ENCODE results near the gene TNRC6C.

TNRC6C gene, protein sequence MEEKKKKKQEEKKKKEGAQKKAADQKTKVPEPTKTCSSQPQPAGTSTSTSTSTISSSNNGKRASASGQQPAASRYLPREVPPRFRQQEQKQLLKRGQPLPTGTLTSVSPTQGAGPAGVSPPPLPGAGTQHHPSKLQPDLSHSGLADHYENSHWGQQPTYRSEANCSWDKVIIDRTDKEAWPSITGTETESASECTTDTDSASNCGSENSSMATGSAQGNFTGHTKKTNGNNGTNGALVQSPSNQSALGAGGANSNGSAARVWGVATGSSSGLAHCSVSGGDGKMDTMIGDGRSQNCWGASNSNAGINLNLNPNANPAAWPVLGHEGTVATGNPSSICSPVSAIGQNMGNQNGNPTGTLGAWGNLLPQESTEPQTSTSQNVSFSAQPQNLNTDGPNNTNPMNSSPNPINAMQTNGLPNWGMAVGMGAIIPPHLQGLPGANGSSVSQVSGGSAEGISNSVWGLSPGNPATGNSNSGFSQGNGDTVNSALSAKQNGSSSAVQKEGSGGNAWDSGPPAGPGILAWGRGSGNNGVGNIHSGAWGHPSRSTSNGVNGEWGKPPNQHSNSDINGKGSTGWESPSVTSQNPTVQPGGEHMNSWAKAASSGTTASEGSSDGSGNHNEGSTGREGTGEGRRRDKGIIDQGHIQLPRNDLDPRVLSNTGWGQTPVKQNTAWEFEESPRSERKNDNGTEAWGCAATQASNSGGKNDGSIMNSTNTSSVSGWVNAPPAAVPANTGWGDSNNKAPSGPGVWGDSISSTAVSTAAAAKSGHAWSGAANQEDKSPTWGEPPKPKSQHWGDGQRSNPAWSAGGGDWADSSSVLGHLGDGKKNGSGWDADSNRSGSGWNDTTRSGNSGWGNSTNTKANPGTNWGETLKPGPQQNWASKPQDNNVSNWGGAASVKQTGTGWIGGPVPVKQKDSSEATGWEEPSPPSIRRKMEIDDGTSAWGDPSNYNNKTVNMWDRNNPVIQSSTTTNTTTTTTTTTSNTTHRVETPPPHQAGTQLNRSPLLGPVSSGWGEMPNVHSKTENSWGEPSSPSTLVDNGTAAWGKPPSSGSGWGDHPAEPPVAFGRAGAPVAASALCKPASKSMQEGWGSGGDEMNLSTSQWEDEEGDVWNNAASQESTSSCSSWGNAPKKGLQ (N-terminal part only)

DNA sequence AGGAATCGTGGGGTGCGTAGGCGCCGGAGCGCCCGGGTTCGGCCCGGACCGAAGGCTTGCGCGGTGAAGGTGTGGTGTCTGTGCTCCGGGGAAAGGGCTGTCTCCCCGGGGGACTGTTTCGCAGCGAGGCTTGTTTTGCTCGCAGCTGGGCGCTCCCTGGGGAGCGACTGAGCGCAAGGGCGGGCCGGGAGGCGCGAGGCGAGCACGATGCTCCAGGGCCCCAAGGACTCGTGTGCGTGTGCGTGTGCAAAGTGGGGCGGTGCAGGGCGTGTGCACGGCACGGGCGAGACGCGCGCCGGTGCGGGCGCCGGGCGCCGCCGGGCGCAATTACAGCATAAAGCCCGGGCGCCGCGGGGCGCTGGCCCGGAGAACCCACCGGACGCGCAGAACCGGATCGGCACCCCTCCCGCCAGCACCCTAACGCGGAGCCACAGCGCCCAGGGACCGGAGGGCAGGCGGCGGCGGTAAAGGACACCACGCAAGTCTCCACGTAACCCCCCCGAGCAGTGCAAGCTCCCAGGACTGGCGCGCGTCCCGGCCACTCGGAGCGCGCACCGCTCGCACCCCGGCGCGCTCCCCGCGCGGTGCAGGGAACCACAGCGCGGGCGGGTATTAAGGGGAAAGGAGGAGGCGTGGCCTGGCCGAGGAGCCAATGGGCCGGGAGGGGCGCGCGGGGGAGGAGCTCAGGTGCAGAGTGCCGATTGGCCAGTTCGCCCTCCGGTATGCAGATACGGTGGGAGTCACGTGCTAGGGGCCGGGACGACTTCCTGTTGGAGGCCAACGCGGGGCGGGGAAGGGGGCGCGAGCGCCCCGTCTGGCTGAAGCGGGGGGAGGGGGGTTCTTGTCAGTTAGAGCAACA is at the start of gene TNRC6C:
TSS of gene TNRC6C (plus strand) at position 847 of the 859 bp plus-strand sequence. CDS start 45,504 bp downstream, outside the sequence.
- peak; percentile 100 for DNase-seq (ENCODE audit: low read depth)

DNA sequence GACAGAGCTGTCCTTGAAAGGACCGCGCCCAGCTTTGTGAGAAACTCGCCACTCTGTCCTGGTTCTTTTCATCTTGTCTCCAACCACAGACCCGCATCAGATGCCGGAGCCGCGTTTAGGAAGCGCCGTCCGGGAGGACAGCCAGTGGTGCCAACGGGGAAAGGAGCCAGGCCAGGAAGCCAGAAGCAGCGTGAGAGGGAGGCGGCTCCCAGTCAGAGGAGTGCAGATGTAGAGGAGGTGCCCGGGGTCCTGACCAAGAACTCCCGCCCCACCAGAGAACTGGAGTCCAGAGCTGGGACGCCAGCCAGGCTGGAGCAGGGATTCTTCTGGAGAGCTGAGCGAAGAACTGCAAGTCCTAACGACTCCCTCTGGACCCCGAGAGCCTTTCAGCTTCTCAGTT is 49.3 kb upstream of the TNRC6C start:
- no peak for DNase-seq (ENCODE audit: low read depth)

DNA sequence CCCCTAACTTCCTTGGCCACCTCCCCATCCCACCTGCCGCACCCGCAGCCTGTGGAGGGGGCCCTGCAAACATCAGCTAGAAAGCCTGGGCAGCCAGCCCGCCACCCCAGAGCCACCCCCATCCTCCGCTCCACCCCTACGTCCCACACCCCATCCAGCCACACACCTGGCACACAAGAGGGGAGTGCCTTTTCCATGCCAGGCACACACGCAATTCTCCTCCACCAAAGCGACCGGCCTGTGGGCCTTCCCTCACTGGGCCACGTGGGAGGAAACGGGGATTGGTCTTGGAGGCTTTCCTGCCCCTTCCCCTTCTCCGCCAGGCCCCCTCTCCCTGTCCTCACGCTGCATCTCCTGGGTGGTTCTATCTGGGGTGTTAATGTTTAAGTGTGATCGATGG is 48.7 kb upstream of the TNRC6C start:
- no peak for DNase-seq (ENCODE audit: low read depth)

GRCh38 chr17:77914385-77915254 is 43.9 kb upstream of the TNRC6C start:
- no peak for DNase-seq (ENCODE audit: low read depth)

GRCh38 chr17:77915594-77916021 is 42.9 kb upstream of the TNRC6C start:
- no peak for DNase-seq (ENCODE audit: low read depth)

DNA sequence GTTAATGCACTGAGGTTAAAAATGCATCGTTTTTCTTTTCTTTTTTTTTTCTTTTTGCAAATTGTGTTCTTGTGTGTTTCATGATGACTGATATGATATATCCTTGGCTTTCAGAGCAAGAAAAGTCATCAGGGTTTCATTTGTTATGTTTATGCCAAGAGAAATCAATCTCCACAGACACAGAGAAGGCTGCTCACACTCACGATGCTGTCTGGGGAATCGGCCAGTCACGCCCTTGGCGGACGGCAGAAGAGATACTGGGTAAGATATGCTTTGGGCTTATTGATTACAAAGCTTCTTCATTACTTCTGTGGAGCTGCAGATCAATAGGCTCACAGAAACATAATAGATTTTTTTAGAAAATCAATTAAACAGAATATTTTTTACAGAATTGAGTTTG is 42.2 kb upstream of the TNRC6C start:
- no peak for DNase-seq (ENCODE audit: low read depth)

DNA sequence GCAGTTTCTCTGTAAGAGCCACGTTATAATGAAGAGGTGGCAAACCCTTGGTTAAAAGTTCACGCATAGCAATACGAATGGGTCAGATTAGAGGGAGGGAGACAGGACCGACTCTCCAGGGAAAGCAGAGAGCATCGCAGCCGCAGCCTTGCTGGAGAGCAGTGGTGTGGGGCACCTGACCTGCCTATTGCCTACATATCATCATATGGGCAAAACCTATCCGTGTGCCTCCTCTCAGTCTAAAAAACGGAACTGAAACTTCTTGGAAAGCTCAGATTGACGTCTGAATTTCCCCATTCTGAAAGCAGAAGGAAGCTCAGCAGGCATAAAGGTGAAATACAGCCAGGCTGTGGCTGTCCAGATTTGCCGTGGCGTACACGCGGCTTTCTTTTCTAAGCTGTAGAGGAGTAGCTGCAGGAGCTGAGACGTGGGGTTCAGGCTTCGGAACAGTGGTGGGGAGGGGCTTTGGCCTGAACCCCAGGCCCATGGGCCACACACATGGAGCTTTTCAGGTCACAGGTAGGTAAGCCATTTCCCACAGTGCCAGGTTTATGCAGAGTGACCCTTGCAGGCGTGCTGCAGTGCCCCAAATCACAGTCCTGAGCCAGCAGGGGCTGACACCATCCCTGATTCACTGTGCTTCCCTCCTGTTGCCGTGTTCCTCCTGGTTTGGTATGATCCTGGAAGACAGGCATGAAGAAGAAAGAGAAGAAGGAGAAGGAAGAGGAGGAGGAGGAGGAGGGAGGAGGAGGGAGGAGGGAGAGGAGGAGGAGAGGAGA is 41.6 kb upstream of the TNRC6C start:
- no peak for DNase-seq (ENCODE audit: low read depth)

- DNase-seq (ENCODE audit: low read depth) = no peak
These were observed 39.2 kb upstream of the TNRC6C start for GRCh38 chr17:77919276-77919675.

- DNase-seq (ENCODE audit: low read depth) = no peak
These were observed 35.4 kb upstream of the TNRC6C start for GRCh38 chr17:77923135-77923534.

- no peak for DNase-seq (ENCODE audit: low read depth)
These were observed 34.6 kb upstream of the TNRC6C start for GRCh38 chr17:77923776-77924513.

- no peak for DNase-seq (ENCODE audit: low read depth)
These were observed 33.7 kb upstream of the TNRC6C start for GRCh38 chr17:77924757-77925336.

DNA sequence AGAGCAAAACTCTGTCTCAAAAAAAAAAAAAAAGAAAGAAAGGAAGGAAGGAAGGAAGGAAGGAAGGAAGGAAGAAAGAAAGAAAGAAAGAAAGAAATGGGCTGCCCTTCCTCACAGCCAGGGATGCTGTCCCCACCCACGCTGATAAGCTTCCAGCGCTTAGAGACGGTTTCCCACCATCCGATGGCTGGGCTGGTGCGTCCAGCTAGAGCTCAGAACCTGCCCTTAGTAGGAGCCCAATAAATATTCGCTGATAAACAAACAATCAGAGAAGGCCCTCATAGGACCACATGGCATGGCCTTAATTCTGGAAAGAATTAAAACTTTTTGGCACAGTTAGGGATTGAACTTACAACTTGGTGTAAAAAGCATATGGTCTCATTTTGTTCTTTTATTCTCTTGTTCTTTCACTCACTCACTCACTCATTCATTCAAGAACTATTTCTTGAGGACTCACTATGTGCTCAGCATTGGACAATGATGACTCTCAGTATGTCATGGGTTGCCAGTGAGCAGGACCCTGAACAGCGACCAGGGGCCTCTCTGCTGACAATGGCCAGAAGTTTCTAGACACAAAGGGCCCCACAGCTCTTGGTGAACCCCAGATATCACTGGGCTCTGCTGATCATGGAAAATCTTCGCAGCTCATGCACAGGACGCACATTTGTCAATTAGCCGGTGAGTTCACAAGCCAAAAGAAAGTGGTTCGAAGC is 32.5 kb upstream of the TNRC6C start:
- DNase-seq (ENCODE audit: low read depth) = no peak

DNA sequence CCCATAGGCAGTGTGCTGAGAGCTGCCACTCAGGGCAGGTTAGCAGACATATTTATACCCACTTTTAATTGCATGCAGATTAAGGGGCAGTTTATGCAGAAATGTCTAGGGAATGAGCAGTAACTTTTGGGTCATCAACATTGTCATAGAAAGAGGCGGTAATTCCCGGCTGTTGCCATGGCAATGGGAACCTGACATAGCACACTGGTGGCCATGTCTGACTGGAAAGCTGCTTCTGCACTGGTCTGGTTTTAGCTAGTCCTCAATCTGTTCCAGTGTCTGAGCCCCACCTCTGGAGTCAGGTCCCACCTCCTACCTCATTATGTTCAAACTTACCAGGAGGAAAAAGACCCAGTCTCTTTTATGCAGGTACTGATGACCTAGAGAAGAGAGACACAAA is 31.5 kb upstream of the TNRC6C start:
- DNase-seq (ENCODE audit: low read depth) = no peak

DNA sequence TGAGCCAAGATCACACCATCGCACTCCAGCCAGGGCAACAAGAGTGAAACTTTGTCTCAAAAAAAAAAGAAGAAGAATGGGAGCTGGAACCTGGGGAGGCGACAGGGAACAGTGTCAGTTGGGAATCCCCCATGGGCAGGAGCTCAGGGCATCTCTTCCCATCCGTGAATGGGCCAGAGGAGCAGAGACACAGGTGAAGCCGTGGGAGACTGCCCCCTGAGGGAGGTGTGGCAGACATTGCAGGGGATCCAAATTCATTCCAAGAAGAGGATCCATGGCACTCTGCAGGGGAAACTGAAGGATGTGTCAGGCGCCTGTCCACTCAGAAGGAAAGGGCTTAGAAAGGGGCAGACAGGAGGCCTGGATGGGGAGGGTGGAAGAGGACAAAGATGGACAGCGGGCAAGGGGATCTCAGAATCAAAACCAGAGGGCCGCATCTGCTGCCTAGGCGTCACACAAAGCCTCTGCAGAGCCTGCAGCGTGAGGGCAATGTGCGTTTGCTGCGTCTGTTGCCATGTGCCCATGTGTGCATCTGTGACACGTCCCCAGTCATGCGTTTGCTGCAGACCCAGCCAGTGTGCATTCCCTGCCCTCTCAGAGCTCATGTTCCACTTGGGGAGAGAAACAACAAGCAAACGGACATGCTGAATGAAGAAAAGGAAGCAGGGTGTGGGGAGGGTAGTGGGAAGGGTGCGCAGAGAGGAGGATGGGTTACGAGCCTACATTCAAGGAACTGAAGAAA is 30.6 kb upstream of the TNRC6C start:
- DNase-seq (ENCODE audit: low read depth) = no peak

DNA sequence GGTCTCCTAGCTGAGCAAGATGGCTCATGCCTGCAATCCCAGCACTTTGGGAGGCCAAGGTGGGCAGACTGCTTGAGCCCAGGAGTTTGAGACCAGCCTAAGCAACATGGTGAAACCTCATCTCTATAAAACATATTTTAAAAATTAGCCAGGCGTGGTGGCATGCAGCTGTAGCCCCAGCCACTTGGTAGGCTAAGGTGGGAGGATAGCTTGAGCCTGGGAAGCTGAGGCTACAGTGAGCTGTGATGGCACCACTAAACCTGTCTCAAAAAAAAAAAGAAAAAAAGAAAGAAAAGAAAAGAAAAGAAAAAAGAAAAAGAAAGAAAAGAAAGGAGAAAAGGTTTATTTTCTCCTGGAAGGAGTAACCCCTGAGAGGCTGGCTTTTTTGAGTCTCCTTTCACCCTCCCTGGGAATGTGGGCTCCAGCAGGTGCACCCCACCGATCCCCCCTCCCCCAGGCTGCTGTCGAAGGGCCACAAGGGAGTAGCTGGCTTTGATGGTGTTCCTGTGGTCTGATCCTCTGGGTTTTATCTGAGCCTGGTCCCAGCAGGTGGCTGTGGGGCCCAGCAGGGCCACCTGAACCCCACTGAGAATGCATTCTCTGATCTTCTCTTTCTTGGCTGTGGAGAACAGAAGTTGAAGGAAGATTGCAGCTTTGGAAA is 29.9 kb upstream of the TNRC6C start:
- no peak for DNase-seq (ENCODE audit: low read depth)

- DNase-seq (ENCODE audit: low read depth) = no peak
These were observed 29.3 kb upstream of the TNRC6C start for GRCh38 chr17:77929180-77929564.

Data from activated T-helper 9 cell treated with anti-CD3 and anti-CD28 coated beads, Interleukin-2, amount 50 U/mL, for 16 hours (primary cell).